DMS153 (cell line): ENCODE measurements around the gene NVL.
A peak's percentile ranks its signal among the peaks of the same experiment; 100 is the strongest.
"Not testable (repeated sequence)": the region's sequence is repeated elsewhere in the genome, so short reads cannot be mapped to it uniquely, and the experiment has no call there.

Source experiments
- DNase-seq: peaks from one replicate; lab custom pipeline; 2025; lab: John Stamatoyannopoulos, UW

The NVL gene

DNA sequence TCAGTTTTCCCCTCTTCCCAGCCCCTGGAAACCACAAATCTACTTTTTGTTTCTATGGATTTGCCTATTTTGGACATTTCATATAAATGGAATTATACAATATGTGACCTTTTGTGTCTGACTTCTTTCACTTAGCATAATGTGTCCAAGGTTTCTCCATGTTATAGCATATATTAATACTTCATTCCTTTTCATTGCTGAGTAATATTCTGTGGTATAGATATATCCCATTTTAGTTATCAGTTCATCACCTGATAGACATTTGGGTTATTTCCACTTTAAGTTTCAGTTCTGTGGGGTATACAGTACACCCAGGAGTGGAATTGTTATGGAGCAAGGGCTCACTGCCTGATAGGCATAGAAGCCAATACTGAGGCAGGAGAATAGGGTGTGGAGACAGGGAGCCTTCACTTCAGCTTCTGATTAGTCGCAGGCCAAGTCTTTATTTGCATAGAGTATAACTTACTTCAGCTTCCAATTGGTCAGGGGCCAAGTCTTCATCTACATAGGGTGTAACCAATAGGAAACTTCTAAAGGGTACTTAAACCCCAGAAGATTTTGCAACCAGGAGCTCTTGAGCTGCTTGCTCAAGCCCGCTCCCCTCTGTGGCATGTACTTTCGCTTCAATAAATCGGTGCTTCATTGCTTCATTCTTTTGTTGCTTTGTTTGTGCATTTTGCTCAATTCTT is 8.3 kb upstream of the NVL start:
- no peak for DNase-seq

- no peak for DNase-seq
Measured at GRCh38 chr1:224333939-224334786, 4.2 kb upstream of the NVL start.

GRCh38 chr1:224333309-224333926 is 3.4 kb upstream of the NVL start:
- DNase-seq, result peak; percentile 77

DNA sequence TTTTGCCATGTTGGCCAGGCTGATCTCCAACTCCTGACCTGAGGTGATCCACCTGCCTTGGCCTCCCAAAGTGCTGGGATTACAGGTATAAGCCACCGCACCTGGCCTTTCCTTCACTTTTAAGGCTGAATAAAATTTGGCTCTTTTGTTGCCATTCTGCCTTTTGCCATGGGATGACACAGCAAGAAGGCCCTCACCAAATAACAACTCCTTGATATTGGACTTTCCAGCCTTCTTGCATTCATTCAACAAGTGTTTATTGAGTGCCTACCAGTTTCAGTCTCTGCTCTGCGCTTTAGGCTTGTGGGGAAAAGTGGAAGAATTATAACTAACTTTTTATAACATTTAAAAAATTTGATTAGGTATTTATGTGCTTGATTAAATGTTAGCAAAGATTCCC is 1.9 kb upstream of the NVL start:
- no peak for DNase-seq

DNA sequence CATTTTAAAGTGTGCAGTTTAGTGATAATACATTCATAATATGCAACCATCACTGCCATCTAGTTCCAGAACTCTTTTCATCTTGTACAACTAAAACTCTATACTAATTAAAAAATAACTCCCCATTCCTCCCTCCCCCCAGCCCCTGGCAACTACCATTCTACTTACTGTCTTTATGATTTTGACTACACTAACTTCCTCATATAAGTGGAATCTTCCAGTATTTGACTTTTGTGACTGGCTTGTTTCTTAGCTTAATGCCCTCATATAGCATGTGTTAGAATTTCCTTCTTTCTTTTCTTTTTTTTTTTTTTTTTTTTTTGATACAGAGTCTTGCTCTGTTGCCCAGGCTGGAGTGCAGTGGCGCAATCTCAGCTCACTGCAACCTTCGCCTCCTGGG is 1.4 kb upstream of the NVL start:
- no peak for DNase-seq

- no peak for DNase-seq
Measured at GRCh38 chr1:224329484-224329841, 509 bp downstream of the NVL start.

GRCh38 chr1:224328644-224329043 is 1.3 kb downstream of the NVL start:
- DNase-seq, result no peak

- no peak for DNase-seq
Measured at GRCh38 chr1:224325959-224326358, 4.0 kb downstream of the NVL start.

- DNase-seq, result no peak
Measured at GRCh38 chr1:224321706-224322105, 8.3 kb downstream of the NVL start.

DNA sequence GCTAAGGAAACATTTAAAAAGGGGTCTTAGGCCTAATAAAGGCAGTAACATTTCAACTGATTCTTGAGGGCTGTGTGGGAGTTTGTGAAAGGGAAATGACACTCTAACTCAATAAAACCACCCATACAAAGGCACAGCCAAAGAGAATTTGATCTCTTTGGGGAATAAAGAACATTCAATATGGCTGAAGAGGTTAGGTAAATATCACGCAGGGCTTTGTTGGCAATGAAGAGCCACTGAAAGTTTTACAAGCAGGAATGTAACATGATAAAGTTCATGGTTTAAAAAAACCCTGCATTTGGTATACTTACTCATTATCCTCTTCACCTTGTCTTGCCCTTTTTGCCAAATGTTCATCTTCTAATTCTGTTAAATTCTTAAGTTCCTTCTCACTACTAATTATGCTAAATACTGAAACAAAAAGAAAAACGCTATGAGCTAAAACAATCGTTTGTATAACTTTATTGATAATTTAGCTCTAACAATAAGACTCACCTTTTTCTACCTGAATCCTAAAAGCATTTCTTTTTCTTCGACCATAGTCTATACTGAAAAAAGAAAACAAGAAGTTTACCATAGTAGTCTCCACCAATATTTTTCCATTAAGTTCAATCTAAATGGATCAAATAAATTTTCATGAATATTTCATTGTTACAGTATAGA is 12.5 kb downstream of the NVL start:
- peak; percentile 90 for DNase-seq

DNA sequence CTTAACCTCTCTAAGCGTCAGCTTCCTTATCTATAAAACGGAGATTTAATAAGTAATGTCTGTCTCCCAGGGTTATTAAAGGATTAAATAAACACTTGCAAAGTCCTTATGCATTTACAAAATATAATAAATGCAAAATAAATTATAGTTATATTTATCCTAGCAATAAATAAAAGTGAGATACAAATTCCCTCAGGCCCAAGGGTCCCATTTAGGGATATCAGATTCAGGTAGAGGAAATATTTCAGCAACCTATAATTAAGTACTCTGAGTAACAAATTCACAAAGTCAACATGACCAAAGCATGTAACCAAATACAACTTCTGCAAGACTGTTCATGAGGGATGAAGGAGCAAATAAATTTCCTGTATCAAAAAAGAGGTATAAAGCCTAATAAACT is 17.9 kb downstream of the NVL start:
- DNase-seq, result no peak

- not testable (repeated sequence) for DNase-seq
Measured at GRCh38 chr1:224311503-224311902, 18.5 kb downstream of the NVL start.

DNA sequence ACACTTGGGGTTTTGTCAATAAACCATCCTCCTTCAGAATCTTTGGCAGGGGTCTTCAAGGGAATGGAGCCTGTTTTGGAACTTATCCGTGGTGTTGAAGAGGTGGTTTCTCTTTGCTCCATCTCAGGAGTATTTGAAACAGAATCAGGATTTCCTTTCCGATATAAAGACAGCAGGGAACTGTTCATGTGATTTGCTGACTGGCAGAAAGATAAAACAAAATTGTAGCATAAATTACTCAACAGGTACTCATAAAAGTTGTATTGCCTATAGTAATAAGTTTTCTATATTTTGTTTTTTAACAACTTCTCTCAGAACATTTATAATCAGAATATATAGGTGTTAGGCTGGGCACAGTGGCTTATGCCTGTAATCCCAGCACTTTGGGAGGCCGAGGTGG is 21.9 kb downstream of the NVL start:
- DNase-seq, result no peak

GRCh38 chr1:224304767-224305166 is 25.2 kb downstream of the NVL start:
- no peak for DNase-seq

DNA sequence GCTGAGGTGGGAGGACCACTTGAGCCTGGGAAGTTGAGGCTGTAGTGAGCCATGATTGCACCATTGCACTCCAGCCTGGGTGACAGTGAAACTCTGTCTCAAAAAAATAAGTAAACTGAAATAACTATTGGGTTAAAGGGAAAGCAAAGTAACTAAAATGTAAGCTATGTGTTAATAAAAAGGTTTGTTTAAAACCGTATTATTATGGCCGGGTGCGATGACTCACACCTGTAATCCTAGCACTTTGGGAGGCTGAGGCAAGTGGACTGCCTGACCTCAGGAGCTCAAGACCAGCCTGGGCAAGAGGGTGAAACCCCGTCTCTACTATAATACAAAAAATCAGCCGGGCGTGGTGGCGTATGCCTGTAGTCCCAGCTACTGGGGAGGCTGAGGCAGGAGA is 27.0 kb downstream of the NVL start:
- DNase-seq, result no peak

DNA sequence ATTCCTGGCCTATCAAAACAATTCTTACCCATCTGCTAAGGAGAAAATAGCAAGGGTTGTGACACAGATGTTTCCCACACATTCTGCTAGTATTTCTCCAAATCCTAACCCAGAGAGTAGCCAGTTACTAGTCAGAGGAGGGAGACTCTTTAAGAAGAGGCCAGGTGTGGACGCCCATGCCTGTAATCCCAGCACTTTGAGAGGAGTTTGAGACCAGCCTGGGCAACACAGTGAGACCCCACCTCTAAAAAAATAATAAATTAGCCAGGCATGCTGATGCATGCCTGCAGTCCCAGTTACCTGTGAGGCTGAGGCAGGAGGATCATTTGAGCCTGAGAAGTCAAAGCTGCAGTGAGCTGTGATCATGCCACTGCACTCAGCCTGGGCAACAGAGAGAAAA is 28.6 kb downstream of the NVL start:
- no peak for DNase-seq

- DNase-seq, result no peak
Measured at GRCh38 chr1:224300346-224300745, 29.6 kb downstream of the NVL start.

- no peak for DNase-seq
Measured at GRCh38 chr1:224298346-224299330, 31.3 kb downstream of the NVL start.

DNA sequence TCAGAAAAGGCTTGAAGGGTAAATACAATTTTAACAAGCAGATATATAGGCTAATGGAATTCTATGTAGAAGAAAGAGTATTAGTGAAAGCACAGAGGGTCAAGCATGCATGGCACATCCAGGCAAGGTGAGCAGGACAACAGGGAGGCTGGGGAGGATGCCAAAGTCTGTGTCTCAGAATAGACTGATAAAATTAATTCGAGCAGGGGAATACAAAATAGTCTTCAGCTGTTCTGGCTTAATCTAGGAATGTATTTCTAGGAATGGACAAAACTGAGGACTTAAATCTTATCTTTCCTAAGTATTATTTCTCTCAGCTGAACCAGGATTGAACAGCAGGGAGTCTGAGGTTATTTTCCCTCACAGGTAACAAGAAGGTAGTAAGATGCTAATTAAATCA is 35.2 kb downstream of the NVL start:
- DNase-seq, result no peak

GRCh38 chr1:224292419-224292818 is 37.6 kb downstream of the NVL start:
- no peak for DNase-seq

GRCh38 chr1:224289396-224289795 is 40.6 kb downstream of the NVL start:
- DNase-seq, result no peak
